GM21723 (cell line): ENCODE measurements around the gene ZCRB1.
"Not testable (repeated sequence)": the region's sequence is repeated elsewhere in the genome, so short reads cannot be mapped to it uniquely, and the experiment has no call there.

Experiments used
- ATAC-seq: cut with Tn5 transposase; IDR thresholded peaks from one replicate; pipeline ENCODE4 v1.9.1; 2021; ENCODE audit warnings: mild to moderate bottlenecking, moderate library complexity; ENCODE audit not compliant: unreplicated experiment

Gene ZCRB1

GRCh38 chr12:42325653-42326474 lies at the start of gene ZCRB1, which contains the start of gene PPHLN1:
Gene ZCRB1, minus strand, starts transcription at chr12:42326094. Its CDS starts 1,992 bp downstream, at chr12:42324102.
Gene PPHLN1, plus strand, starts transcription at chr12:42326167. Its CDS starts 9,736 bp downstream, at chr12:42335903.
- ATAC-seq = peak; percentile 94

GRCh38 chr12:42373669-42374068 lies 47.8 kb upstream of the ZCRB1 start:
- no peak for ATAC-seq

GRCh38 chr12:42372154-42372791 lies 46.4 kb upstream of the ZCRB1 start:
- peak; percentile 87 for ATAC-seq

GRCh38 chr12:42370013-42370412 lies 44.1 kb upstream of the ZCRB1 start:
- ATAC-seq = no peak

- ATAC-seq = no peak
Observed at GRCh38 chr12:42365486-42365885, 39.6 kb upstream of the ZCRB1 start.

GRCh38 chr12:42364692-42365091 lies 38.8 kb upstream of the ZCRB1 start:
- ATAC-seq = no peak

GRCh38 chr12:42362647-42363260 lies 36.9 kb upstream of the ZCRB1 start:
- no peak for ATAC-seq

GRCh38 chr12:42361909-42362646 lies 36.2 kb upstream of the ZCRB1 start:
- no peak for ATAC-seq

- no peak for ATAC-seq
Observed at GRCh38 chr12:42360747-42361403, 35.0 kb upstream of the ZCRB1 start.

- no peak for ATAC-seq
Observed at GRCh38 chr12:42356344-42356743, 30.4 kb upstream of the ZCRB1 start.

GRCh38 chr12:42350021-42350407 lies 24.1 kb upstream of the ZCRB1 start:
- not testable (repeated sequence) for ATAC-seq

- ATAC-seq = not testable (repeated sequence)
Observed at GRCh38 chr12:42349119-42350020, 23.5 kb upstream of the ZCRB1 start.

GRCh38 chr12:42346403-42347002 lies 20.6 kb upstream of the ZCRB1 start:
- no peak for ATAC-seq

GRCh38 chr12:42343721-42344120 lies 17.8 kb upstream of the ZCRB1 start:
- no peak for ATAC-seq

GRCh38 chr12:42342028-42342427 lies 16.1 kb upstream of the ZCRB1 start:
- no peak for ATAC-seq

GRCh38 chr12:42338280-42338679 lies 12.4 kb upstream of the ZCRB1 start:
- ATAC-seq = no peak

GRCh38 chr12:42336286-42336685 lies 10.4 kb upstream of the ZCRB1 start:
- ATAC-seq = no peak

GRCh38 chr12:42332301-42333285 lies 6.7 kb upstream of the ZCRB1 start:
- peak; percentile 87 for ATAC-seq
